GM10266 (cell line): ENCODE results near the gene BRINP3.

Source experiments
- DNase-seq: peaks from one replicate; pipeline ENCODE4 v3.0.0; 2012; ENCODE audit errors: extremely low spot score
- TF ChIP-seq, protein P1 (sequence below): IDR thresholded peaks from 2 replicates; pipeline ENCODE4 v1.5.1; 2012; ENCODE audit warnings: mild to moderate bottlenecking, low read depth; ENCODE audit not compliant: control insufficient read depth, insufficient read depth; ENCODE audit errors: missing control alignments

Gene BRINP3

DNA sequence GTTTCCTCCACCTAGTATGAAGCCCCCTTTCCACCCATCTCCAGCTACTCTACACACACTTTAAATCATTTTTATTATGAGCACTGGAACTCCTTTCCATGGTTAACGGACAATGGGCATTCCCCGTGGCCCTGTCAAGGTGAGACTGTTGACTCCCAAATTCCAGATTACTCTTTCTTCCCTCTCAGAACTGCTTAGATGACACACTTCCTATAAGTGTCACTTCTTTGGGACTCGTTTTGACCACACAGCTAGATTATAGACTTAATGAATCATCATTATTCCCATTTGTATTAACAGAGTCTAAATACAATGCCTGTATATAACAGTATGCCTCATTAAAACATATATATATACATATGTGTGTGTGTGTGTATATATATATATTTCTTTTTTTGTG lies 215.1 kb downstream of the BRINP3 start:
- DNase-seq, result no peak
- TF ChIP-seq, protein P1, sequence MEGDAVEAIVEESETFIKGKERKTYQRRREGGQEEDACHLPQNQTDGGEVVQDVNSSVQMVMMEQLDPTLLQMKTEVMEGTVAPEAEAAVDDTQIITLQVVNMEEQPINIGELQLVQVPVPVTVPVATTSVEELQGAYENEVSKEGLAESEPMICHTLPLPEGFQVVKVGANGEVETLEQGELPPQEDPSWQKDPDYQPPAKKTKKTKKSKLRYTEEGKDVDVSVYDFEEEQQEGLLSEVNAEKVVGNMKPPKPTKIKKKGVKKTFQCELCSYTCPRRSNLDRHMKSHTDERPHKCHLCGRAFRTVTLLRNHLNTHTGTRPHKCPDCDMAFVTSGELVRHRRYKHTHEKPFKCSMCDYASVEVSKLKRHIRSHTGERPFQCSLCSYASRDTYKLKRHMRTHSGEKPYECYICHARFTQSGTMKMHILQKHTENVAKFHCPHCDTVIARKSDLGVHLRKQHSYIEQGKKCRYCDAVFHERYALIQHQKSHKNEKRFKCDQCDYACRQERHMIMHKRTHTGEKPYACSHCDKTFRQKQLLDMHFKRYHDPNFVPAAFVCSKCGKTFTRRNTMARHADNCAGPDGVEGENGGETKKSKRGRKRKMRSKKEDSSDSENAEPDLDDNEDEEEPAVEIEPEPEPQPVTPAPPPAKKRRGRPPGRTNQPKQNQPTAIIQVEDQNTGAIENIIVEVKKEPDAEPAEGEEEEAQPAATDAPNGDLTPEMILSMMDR, result no peak

DNA sequence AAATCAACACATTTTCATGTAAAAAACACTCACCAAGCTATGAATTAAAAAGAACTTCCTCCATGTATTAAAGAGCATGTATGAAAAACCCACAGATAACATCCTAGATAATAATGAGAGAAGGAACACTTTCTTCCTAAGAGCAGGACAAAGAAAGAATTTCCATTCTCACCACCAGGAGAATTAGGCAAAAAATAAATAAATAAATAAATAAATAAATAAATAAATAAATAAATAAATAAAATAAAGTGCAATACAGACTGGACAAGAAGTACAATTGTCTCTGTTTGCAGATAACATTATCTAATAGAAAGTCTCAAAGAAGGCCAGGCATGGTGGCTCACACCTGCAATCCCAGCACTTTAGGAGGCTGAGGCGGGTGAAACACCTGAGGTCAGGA lies 218.2 kb downstream of the BRINP3 start:
- DNase-seq, result no peak
- TF ChIP-seq, protein P1, result no peak

DNA sequence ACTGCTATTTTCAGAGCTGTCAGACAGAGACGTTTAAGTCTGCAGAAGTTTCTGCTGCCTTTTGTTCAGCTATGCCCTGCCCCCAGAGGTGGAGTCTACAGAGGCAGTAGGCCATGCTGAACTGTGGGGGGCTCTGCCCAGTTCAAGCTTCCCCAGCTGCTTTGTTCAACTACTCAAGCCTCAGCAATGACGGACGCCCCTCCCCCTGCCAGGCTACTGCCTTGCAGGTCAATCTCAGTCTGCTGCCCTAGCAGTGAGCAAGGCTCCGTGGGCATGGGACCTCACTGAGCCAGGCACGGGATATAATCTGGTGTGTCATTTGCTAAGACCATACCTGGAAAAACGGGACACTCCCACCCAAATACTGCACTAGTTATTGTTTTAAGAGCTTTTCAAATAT lies 219.7 kb downstream of the BRINP3 start:
- no peak for DNase-seq
- TF ChIP-seq, protein P1, result no peak

DNA sequence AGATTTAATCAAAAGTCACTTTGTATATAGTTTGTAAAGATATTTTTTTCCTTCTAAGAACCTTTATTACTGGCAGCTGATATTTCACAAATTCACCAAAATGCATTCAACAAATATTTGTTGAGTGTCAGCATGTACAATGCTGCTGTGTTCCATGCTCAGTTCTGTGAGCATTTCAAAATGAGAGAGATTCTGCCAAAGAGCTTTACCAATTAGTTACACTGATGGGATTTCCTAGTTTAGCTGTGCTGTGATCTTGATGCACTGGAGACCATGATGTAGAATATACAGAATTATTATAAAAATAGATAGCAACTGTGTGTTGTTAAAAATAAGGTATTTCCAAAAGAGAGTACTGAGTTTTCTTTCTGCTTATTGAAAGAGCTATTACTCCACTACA lies 225.6 kb downstream of the BRINP3 start:
- TF ChIP-seq, protein P1, result no peak
- no peak for DNase-seq

DNA sequence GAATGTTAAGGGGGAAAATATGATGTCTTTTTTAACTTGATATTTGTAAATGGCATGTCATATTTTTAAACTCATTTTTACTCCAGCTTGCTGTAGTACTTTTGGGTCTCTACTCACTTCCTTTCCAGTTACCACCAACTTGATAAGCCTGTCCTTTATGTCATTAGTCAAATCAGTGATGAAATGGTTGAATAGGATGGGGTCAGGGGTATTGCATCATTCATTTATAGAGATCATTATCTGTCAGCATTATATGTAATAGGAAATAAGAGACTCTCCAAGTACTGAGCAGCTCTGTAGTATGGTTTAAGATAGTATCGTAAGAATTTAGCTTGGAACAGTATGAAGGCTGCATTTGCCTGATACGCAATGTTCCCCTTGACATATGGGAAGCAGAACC lies 227.3 kb downstream of the BRINP3 start:
- TF ChIP-seq, protein P1, result no peak
- no peak for DNase-seq

DNA sequence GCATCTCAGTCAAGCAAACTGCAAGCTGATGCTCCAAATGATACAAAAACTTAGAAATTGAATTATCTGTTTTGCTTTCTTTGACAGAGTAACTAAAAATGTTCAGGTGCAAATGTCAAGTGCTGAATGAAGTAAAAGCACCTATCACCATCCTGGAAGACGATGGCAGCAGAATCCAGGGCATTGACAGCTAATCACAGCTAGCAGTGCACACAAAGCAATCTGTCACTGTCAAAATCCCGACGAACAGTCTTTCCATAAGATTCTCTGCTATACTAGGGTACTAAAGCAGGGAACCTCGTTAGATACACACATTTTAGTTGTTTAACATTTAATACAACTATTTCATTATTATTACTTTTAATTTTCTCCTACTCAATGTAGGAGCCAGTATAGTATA lies 233.3 kb downstream of the BRINP3 start:
- DNase-seq, result no peak

DNA sequence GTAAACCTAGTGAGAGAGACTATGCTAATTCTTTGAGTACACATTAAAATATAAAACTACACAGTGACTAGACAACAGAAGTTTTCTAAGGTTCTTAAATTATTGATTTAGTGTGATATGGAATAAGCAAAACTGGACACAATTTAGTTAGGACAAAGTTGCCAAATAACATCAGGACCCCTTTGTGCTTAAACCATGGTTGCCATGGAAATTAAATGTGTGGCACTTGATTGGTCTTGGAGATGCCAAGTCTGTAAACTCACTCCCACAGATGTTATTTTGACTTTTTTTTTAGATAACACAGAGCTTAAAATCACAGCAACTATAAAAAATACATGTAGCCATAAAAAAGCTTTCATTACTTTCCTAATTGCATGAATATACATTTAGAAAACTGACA lies 234.6 kb downstream of the BRINP3 start:
- no peak for DNase-seq
- TF ChIP-seq, protein P1, result no peak

More for the DNA sequence above, 233.3 kb downstream of the BRINP3 start:
- TF ChIP-seq, protein P1, result no peak
